Progenitor cell of endocrine pancreas (in vitro differentiated cells): Measurements from ENCODE around the gene PUS7. TPM values are rescaled to one million over a fixed set of nuclear protein-coding genes. Genes with fewer than 3 reads are reported as not detected.

ENCODE experiments used
- DNase-seq: peaks from one replicate; pipeline ENCODE4 v3.0.0; 2021; ENCODE audit warnings: low spot score; ENCODE audit not compliant: unreplicated experiment
- H3K27ac Mint-ChIP-seq: 2 replicates; pipeline ENCODE4 v1.8.0; 2021; ENCODE audit warnings: mild to moderate bottlenecking, moderate library complexity, mixed read lengths
- H3K27me3 Mint-ChIP-seq: 2 replicates; pipeline ENCODE4 v1.8.0; 2021; ENCODE audit warnings: mixed read lengths
- H3K36me3 Mint-ChIP-seq: 2 replicates; pipeline ENCODE4 v1.8.0; 2022; ENCODE audit warnings: mixed read lengths; ENCODE audit not compliant: insufficient read depth
- H3K4me1 Mint-ChIP-seq: 2 replicates; pipeline ENCODE4 v1.8.0; 2021; ENCODE audit warnings: low read depth, mixed read lengths
- H3K4me3 Mint-ChIP-seq: 2 replicates; pipeline ENCODE4 v1.8.0; 2021; ENCODE audit warnings: low read depth, mild to moderate bottlenecking, moderate library complexity, mixed read lengths
- H3K9me3 Mint-ChIP-seq: 2 replicates; pipeline ENCODE4 v1.8.0; 2021; ENCODE audit warnings: low read depth, mixed read lengths
- CTCF ChIP-seq: fragments of 200-600 bp; sonication (generic); IDR thresholded peaks from one replicate; pipeline ENCODE4 v1.5.0; 2021; ENCODE audit warnings: antibody characterized with exemption, mild to moderate bottlenecking; ENCODE audit not compliant: unreplicated experiment
- total RNA-seq: library from RNA; stranded (reverse); gene quantifications from 2 replicates; pipeline ENCODE4 v1.2.1, GENCODE V29; 2021

Gene PUS7
- total RNA-seq, 1 donor from 2014 or later = 44.3 TPM

- Mint-ChIP-seq H3K4me1 (peaks cover 46% of the 10 kb centered on the region), H3K9me3 (no peaks in the 10 kb centered on the region), H3K4me3 (no peak overlapping the region), H3K36me3 (peaks cover 11% of the 10 kb centered on the region), H3K27me3 (no peaks in the 10 kb centered on the region), H3K27ac (peak overlapping the region; percentile 51)
- DNase-seq = no peak
- no peak for TF ChIP-seq CTCF
These were observed 28.7 kb downstream of the PUS7 start for GRCh38 chr7:105493196-105493922.

- Mint-ChIP-seq H3K4me3 (no peak overlapping the region), H3K27ac (peak overlapping the region; percentile 71), H3K4me1 (peaks cover 46% of the 10 kb centered on the region), H3K36me3 (peaks cover 19% of the 10 kb centered on the region), H3K27me3 (no peaks in the 10 kb centered on the region), H3K9me3 (no peaks in the 10 kb centered on the region)
- DNase-seq = no peak
- no peak for TF ChIP-seq CTCF
These were observed 32.7 kb downstream of the PUS7 start for GRCh38 chr7:105489409-105489808.

GRCh38 chr7:105487579-105488571 is 34.2 kb downstream of the PUS7 start:
- no peaks in the 10 kb centered on the region for H3K9me3 Mint-ChIP-seq
- DNase-seq = peak; percentile 14
- peaks cover 22% of the 10 kb centered on the region for H3K36me3 Mint-ChIP-seq
- H3K4me3 Mint-ChIP-seq = no peak overlapping the region
- peak; percentile 37 for TF ChIP-seq CTCF
- H3K27ac Mint-ChIP-seq = peak overlapping the region; percentile 90
- peaks cover 34% of the 10 kb centered on the region for H3K4me1 Mint-ChIP-seq
- no peaks in the 10 kb centered on the region for H3K27me3 Mint-ChIP-seq

- TF ChIP-seq CTCF = no peak
- Mint-ChIP-seq H3K27me3 (no peaks in the 10 kb centered on the region), H3K36me3 (peaks cover 35% of the 10 kb centered on the region), H3K4me3 (no peak overlapping the region), H3K4me1 (peaks cover 3% of the 10 kb centered on the region), H3K27ac (no peak overlapping the region), H3K9me3 (no peaks in the 10 kb centered on the region)
- no peak for DNase-seq
These were observed 41.1 kb downstream of the PUS7 start for GRCh38 chr7:105480931-105481330.

- no peaks in the 10 kb centered on the region for H3K9me3 Mint-ChIP-seq
- H3K4me1 Mint-ChIP-seq = peaks cover 2% of the 10 kb centered on the region
- H3K27ac Mint-ChIP-seq = no peak overlapping the region
- H3K4me3 Mint-ChIP-seq = no peak overlapping the region
- no peak for DNase-seq
- peaks cover 28% of the 10 kb centered on the region for H3K36me3 Mint-ChIP-seq
- H3K27me3 Mint-ChIP-seq = no peaks in the 10 kb centered on the region
- TF ChIP-seq CTCF = no peak
These were observed 43.5 kb downstream of the PUS7 start for GRCh38 chr7:105478606-105479005.
